ENCODE data around the gene DLGAP1. TPM values are rescaled to one million over a fixed set of nuclear protein-coding genes. Genes with fewer than 3 reads are reported as not detected.
A peak's percentile ranks its signal among the peaks of the same experiment; 100 is the strongest.

DLGAP1 gene
- total and polyA plus RNA-seq, 2 of the 4 experiments (the other 2 are of a cell fraction), result under 0.01 to 0.09 TPM

DNA sequence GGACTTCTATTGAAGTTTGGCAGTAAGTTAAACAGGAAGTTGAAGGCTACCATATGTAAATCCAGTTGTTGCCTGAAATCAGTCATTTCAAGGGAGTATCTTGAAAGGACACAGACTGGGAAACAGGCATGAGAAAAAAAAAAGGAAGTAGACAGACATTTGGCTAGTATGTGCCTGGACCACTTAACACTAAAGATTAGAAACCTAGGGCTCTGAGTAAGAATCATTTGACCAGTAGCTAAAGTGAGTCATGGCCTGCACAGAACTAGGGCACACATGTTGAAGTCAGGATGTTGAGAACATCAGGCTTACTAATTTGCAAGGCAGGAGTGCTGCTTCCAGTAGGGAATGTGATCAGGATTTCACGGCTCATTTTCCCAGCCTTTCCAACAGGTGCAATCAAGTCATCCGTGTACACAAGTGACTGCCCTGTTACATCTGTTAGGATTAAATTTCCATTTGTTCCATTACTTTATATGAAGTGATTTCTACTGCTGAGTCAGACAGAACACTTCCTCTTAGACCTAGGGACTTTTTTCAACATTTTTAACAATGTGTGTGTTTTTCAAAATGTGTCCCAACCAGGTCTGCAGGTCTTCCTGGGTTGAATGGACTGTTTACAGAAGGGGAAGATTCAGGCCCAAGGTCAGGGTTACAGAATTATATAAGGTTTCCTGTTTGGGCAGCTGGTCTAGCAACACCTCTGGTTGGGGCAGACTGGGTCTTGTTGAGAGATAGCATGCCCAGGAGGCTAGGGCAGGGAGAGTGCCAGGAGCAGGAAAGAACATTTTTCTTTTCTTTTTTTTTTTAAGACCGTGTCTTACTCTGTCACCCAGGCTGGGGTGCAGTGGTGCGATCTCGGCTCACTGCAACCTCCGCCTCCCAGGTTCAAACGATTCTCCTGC lies 859.5 kb downstream of the DLGAP1 start (continued):
- TF ChIP-seq, protein P1, sequence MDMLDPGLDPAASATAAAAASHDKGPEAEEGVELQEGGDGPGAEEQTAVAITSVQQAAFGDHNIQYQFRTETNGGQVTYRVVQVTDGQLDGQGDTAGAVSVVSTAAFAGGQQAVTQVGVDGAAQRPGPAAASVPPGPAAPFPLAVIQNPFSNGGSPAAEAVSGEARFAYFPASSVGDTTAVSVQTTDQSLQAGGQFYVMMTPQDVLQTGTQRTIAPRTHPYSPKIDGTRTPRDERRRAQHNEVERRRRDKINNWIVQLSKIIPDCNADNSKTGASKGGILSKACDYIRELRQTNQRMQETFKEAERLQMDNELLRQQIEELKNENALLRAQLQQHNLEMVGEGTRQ (IDR thresholded peaks at IDR 0.05; ENCODE audit: low read depth, low read length), result 0 out of 2 replicates have a peak, but pooled peaks have one; percentile 30
- peak; percentile 66 for TF ChIP-seq RCOR1 (IDR thresholded peaks at IDR 0.05; ENCODE audit: insufficient replicate concordance, low read length)
